Large intestine (tissue), 3 donors: Measurements from ENCODE around the gene STEAP1B. TPM values are rescaled to one million over a fixed set of nuclear protein-coding genes. Genes with fewer than 3 reads are reported as not detected.

ENCODE experiments used
- DNase-seq, 2 donors: peaks; one replicate each; pipeline versions ENCODE4 v3.0.0 to v3.0.0-alpha.2; 2013
- H3K27ac ChIP-seq: one replicate; pipeline ENCODE4 v1.5.1; 2013; ENCODE audit warnings: low read length
- H3K27me3 ChIP-seq: 2 replicates; pipeline ENCODE4 v1.6.1; 2013; ENCODE audit warnings: low read length; ENCODE audit not compliant: control insufficient read depth, insufficient read depth
- H3K36me3 ChIP-seq: 2 replicates; pipeline ENCODE4 v1.6.1; 2013; ENCODE audit warnings: low read length; ENCODE audit not compliant: control insufficient read depth, insufficient read depth
- H3K4me1 ChIP-seq: one replicate; pipeline ENCODE4 v1.6.1; 2013; ENCODE audit warnings: low read length; ENCODE audit not compliant: control insufficient read depth, insufficient read depth
- H3K4me3 ChIP-seq: one replicate; pipeline ENCODE4 v1.5.1; 2013; ENCODE audit warnings: low read length
- H3K9me3 ChIP-seq: one replicate; pipeline ENCODE4 v1.6.1; 2013; ENCODE audit warnings: mild to moderate bottlenecking, low read depth, low read length, moderate library complexity; ENCODE audit not compliant: control insufficient read depth
- WGBS: methylation state at CpG from one replicate; pipeline ENCODE4 v1.1.5; 2013; ENCODE audit warnings: low lambda C conversion rate; ENCODE audit not compliant: insufficient coverage; 5-methylcytosine and 5-hydroxymethylcytosine counted together
- polyA plus RNA-seq: library from polyadenylated mRNA; unstranded; fragments of 120-200 nt; gene quantifications from one replicate; pipeline ENCODE4 v1.2.1, GENCODE V29; 2013

Gene STEAP1B
- polyA plus RNA-seq, 1 donor: 1.5 TPM

DNA sequence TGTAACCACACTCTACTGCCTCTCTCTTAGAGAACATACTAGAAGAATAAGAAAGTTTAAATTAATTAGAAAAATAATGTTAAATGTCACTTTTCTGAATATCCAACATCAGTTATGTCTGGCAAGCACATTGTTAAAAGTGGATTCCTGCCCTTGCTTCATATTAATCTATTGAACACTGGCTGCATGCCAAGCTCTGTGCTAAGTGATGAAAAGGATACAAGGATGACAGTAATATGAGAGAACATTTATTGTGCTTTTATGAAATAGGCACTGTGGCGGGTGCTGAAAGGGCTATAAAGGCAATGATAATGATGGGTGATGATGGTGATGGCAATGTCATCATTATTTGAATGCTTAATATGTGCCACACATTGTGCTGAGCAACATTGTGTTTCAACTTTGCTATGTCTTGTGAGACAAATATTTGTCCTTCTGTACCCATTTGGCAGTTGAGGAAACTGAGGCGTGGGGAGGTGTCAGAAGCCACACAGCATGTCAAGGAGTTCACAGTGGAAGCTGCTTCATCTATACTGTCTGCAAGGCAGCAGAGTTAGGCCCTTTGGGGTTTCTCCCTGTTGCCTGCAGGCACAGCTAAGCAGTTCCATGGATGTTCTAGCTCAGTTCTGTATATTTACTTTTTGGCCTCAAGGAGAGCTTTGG, 78.9 kb downstream of the STEAP1B start:
- H3K9me3 ChIP-seq: no peaks in the 10 kb centered on the region
- WGBS: no CpG with 5 or more reads among the region's 2 CpGs
- no peak for DNase-seq
- H3K27ac ChIP-seq: no peak overlapping the region
- H3K4me3 ChIP-seq: no peak overlapping the region
- H3K4me1 ChIP-seq: no peaks in the 10 kb centered on the region
- no peaks in the 10 kb centered on the region for H3K27me3 ChIP-seq
- H3K36me3 ChIP-seq: no peaks in the 10 kb centered on the region

GRCh38 chr7:22420008-22420407, 80.0 kb downstream of the STEAP1B start:
- Histone ChIP-seq H3K36me3 (no peaks in the 10 kb centered on the region), H3K4me3 (no peak overlapping the region), H3K27ac (no peak overlapping the region), H3K4me1 (no peaks in the 10 kb centered on the region), H3K27me3 (no peaks in the 10 kb centered on the region), H3K9me3 (no peaks in the 10 kb centered on the region)
- no peak for DNase-seq
- WGBS: no CpG with 5 or more reads among the region's 2 CpGs

- H3K4me3 ChIP-seq: no peak overlapping the region
- H3K27me3 ChIP-seq: no peaks in the 10 kb centered on the region
- no peaks in the 10 kb centered on the region for H3K36me3 ChIP-seq
- 100% methylated on average over 3 of the region's 7 CpGs for WGBS
- no peaks in the 10 kb centered on the region for H3K9me3 ChIP-seq
- no peak for DNase-seq
- H3K27ac ChIP-seq: no peak overlapping the region
- no peaks in the 10 kb centered on the region for H3K4me1 ChIP-seq
Observed at GRCh38 chr7:22419488-22419887, 80.5 kb downstream of the STEAP1B start.

DNA sequence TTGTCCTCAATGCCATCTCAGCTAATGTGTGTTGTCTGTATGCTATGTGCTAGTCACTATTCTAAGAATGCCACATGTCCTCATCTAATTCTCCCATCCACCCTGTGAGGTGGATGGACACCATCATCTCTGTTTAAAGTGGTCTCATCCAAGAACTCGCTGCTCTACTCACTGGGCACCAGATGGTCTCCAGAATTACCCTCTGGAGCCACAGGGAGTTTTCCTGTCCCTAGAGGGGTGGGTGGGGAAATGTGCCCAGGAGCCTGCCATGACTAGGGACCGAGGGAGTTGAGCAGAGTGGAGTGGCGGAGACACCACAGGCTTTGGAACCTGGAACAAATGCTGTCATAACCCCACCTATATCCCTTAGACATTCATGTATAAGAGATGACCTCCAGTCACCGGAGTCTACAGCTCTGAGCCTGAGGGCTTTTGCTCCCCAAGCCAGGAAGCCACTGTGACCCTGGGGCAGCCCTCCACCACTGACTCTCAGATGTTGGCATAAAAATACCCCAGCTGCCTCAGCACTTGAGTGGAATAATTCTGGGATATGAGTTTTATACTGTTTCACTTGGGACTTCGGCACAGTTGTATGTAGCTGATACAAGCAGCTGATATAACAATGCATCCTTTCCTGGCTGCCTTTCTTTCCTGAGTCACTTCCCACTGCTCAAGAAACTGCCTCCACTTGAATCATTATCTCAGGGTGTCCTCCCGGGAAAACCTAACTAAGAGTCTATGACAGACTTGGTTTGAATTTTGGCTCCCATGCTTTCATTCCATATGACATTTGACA, 81.5 kb downstream of the STEAP1B start:
- DNase-seq: no peak
- Histone ChIP-seq H3K27me3 (no peaks in the 10 kb centered on the region), H3K9me3 (no peaks in the 10 kb centered on the region), H3K4me1 (no peaks in the 10 kb centered on the region), H3K4me3 (no peak overlapping the region), H3K27ac (no peak overlapping the region), H3K36me3 (no peaks in the 10 kb centered on the region)
- WGBS: no CpG with 5 or more reads among the region's 6 CpGs

- Histone ChIP-seq H3K27ac (no peak overlapping the region), H3K4me3 (no peak overlapping the region), H3K27me3 (no peaks in the 10 kb centered on the region), H3K36me3 (no peaks in the 10 kb centered on the region), H3K4me1 (no peaks in the 10 kb centered on the region), H3K9me3 (no peaks in the 10 kb centered on the region)
- 100% methylated on average over 1 of the region's 5 CpGs for WGBS
- no peak for DNase-seq
Observed at GRCh38 chr7:22417841-22418240, 82.1 kb downstream of the STEAP1B start.

DNA sequence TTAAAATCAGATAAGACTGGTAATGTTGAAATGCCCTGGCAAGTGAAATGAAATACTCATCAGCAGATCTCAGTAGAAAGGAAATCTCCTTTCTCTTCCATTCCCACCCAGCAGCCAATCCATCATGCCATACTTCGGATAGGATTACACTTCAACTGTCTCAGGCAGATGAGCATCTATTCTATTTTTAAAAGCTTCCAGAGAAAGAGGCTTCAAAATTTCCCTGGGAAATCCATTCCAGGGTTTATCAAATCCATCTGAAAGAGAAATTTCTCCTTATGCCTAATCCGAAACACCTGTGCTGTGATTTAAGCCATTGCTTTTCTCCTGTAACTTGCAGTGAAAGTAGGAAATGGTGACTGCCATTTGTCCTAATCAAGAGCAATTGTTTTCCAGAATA, 82.6 kb downstream of the STEAP1B start:
- H3K4me3 ChIP-seq: no peak overlapping the region
- H3K27ac ChIP-seq: no peak overlapping the region
- no peak for DNase-seq
- no peaks in the 10 kb centered on the region for H3K4me1 ChIP-seq
- WGBS: no CpG with 5 or more reads among the region's 2 CpGs
- no peaks in the 10 kb centered on the region for H3K9me3 ChIP-seq
- H3K36me3 ChIP-seq: no peaks in the 10 kb centered on the region
- no peaks in the 10 kb centered on the region for H3K27me3 ChIP-seq

DNA sequence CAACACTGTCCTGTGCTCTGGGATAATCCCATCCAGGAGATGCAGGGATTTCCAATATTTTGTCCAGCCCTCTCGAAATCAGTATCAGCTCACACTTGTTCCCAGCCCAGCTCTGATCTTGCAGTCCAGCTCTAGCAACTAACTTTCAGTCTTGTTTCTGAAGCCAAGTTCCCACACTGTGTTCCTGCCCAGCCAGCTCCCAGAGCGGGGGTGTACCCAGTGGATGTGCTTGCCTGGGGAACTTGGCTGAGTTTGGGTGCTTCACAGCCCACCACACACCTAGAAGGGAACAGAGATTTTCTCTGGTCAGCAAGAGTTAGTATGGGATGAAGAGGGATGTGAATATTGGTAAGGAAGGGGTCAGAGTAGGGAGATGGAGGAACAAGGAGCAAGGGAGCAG, 85.6 kb downstream of the STEAP1B start:
- no CpG with 5 or more reads among the region's 2 CpGs for WGBS

DNA sequence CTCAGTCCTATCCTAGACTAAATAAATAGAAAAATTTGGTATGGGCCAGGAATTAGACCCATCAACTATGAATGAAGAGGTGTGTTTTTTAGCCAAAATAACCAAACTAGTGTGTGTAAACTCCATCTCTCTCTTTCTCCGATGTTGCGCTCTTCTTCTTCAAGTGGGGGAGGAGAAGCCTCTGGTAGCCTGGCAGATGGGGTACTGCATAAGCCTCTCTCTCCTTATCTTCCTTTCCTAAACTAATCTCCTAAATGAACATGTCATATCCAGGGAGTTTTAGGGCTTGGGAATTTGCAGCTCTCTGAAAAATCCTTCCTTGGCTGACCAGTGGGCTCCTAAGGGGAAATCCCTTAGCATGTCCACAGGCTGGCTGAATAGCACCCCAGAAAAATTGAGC, 86.8 kb downstream of the STEAP1B start:
- no CpG with 5 or more reads among the region's 2 CpGs for WGBS
- Histone ChIP-seq H3K9me3 (no peaks in the 10 kb centered on the region), H3K4me3 (no peak overlapping the region), H3K4me1 (no peaks in the 10 kb centered on the region), H3K36me3 (no peaks in the 10 kb centered on the region), H3K27me3 (no peaks in the 10 kb centered on the region), H3K27ac (no peak overlapping the region)
- DNase-seq: no peak

More for the DNA sequence above, 85.6 kb downstream of the STEAP1B start:
- DNase-seq: no peak
- no peak overlapping the region for H3K4me3 ChIP-seq
- no peak overlapping the region for H3K27ac ChIP-seq
- H3K27me3 ChIP-seq: no peaks in the 10 kb centered on the region
- H3K4me1 ChIP-seq: no peaks in the 10 kb centered on the region
- H3K36me3 ChIP-seq: no peaks in the 10 kb centered on the region
- no peaks in the 10 kb centered on the region for H3K9me3 ChIP-seq

DNA sequence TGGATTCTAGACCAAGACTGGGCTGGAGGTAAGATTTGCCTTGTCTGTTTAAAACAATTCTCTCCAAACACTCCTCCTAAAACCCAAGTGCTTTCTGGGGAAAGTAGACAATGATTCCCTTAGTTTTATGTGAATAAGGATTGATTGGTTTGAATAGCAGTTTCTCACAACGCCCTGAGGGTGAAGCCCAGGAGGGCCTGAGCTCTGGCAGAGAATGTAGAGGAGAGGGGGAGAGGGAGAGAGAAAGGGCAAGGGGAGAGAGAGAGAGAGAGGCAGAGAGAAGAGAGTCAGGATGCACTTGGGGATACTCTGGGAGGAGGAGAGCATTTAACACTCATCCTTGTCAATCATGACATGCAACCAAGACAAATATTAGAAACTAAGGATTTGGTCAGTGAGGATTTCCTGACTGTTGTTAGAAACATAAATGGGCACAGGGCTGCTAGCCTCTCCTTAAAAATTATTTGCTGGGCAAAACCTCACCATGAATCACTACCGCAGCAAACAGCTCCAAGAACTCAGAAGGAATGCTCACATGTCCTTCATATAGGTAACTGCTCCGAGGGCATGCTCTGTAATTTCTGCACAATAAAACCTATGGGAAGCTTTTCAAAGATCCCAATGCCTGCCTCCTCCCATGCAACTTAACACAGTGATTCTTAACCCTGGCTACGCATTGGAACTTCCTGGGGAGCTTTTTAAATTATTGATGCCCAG, 87.9 kb downstream of the STEAP1B start:
- no peaks in the 10 kb centered on the region for H3K36me3 ChIP-seq
- H3K9me3 ChIP-seq: no peaks in the 10 kb centered on the region
- H3K4me1 ChIP-seq: no peaks in the 10 kb centered on the region
- no peak overlapping the region for H3K4me3 ChIP-seq
- no peaks in the 10 kb centered on the region for H3K27me3 ChIP-seq
- DNase-seq: no peak
- no CpG with 5 or more reads among the region's 4 CpGs for WGBS
- no peak overlapping the region for H3K27ac ChIP-seq

DNA sequence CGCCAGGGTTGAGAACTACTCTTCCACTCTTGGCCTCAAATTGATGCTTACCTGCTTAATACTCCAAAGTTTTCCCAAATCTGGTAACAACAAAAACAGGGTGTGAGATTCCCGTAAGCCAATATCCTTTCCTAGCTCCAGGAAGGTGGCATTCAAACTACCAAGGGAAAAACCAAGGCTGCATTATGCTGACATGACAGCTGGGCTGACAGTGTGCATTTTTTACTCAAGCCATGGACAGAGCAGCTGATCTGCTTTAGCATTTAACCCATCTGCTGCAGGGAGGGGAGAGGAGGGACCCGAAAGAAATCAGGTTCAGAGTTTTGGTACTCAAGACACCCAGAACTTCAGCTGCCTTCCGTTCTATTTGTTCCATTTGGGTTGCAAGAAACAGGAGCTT, 93.3 kb downstream of the STEAP1B start:
- H3K27me3 ChIP-seq: no peaks in the 10 kb centered on the region
- H3K9me3 ChIP-seq: no peaks in the 10 kb centered on the region
- no peaks in the 10 kb centered on the region for H3K36me3 ChIP-seq
- H3K27ac ChIP-seq: no peak overlapping the region
- DNase-seq: no peak
- no peaks in the 10 kb centered on the region for H3K4me1 ChIP-seq
- WGBS: no CpG with 5 or more reads among the region's 4 CpGs
- no peak overlapping the region for H3K4me3 ChIP-seq
